Neural cell (in vitro differentiated cells): ENCODE results near the gene POLR2C.
A peak's percentile ranks its signal among the peaks of the same experiment; 100 is the strongest.

Experiments
- CTCF ChIP-seq: fragments of 450-650 bp; IDR thresholded peaks from 2 replicates; pipeline ENCODE4 v1.5.1; 2014; ENCODE audit warnings: antibody characterized with exemption, mild to moderate bottlenecking, moderate library complexity; ENCODE audit not compliant: poor library complexity, severe bottlenecking
- EZH2 ChIP-seq: fragments of 200-600, 300-800 bp; shearing (Covaris generic), sonication (generic); IDR thresholded peaks from 2 replicates; pipeline ENCODE4 v1.6.1; 2014; ENCODE audit warnings: antibody characterized with exemption, low read length, borderline replicate concordance, mild to moderate bottlenecking; ENCODE audit not compliant: insufficient read depth, poor library complexity, severe bottlenecking
- MXI1 ChIP-seq: fragments of 450-650 bp; conservative IDR thresholded peaks from 2 replicates; pipeline ENCODE4 v1.6.1; 2014; ENCODE audit warnings: antibody characterized with exemption, mild to moderate bottlenecking; ENCODE audit not compliant: poor library complexity, severe bottlenecking
- POLR2AphosphoS5 ChIP-seq: IDR thresholded peaks from 2 replicates; pipeline ENCODE4 v1.6.1; 2012
- RAD21 ChIP-seq: fragments of 450-650 bp; conservative IDR thresholded peaks from 2 replicates; pipeline ENCODE4 v1.6.1; 2014; ENCODE audit warnings: antibody characterized with exemption, mild to moderate bottlenecking, moderate library complexity
- REST ChIP-seq: IDR thresholded peaks from 2 replicates; pipeline ENCODE4 v1.6.1; 2012; ENCODE audit warnings: borderline replicate concordance
- TAF1 ChIP-seq: IDR thresholded peaks from 2 replicates; pipeline ENCODE4 v1.6.1; 2012; ENCODE audit warnings: low read depth

DNA sequence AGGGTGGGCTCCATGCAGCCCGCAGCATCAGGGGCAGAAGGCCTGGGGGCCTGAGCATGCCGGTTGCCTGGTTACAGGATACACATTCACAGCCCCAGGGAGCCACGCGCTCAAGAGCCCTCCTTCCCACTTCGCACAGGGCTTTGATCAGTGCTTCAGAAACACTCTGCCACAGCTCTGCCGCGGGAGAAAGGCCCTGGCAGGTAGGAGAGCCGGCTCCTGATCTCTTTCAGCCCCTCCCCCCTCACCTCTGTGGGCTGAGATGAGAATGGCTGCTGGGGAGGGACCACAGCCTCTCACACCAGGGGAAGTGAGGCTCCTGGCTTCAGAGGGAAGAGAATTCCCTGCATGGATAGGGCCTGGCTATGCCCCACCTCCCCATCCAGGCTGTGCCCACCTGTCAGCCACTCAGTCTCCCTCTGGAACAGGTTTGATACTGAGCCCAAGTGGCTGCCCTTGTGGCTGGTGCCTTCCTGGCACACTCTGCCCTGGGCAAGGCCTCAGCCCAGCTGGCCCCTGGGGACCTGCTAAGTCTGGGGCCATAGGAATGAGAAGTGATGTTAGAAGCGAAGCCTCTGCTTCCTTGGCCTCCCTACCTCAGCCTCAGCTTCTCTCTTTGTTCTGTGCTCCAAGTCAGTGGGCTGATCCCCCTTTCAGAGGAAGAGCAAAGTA, 15.2 kb downstream of the POLR2C start:
- TF ChIP-seq MXI1 (peak; percentile 74), CTCF (no peak), TAF1 (no peak), EZH2 (no peak), POLR2AphosphoS5 (no peak), REST (no peak), RAD21 (no peak)
